NCI-H748 treated with DMSO at 0.1 percent for 48 hours (cell line): ENCODE measurements around the gene MEX3C.
A peak's percentile ranks its signal among the peaks of the same experiment; 100 is the strongest.

Experiments used
- DNase-seq: peaks from one replicate; lab custom pipeline; 2025; lab: John Stamatoyannopoulos, UW

MEX3C gene

GRCh38 chr18:51197661-51198424 is at the start of gene MEX3C:
Gene MEX3C, minus strand, starts transcription at chr18:51197681. Its CDS starts 361 bp downstream, at chr18:51197320.
- peak; percentile 97 for DNase-seq

DNA sequence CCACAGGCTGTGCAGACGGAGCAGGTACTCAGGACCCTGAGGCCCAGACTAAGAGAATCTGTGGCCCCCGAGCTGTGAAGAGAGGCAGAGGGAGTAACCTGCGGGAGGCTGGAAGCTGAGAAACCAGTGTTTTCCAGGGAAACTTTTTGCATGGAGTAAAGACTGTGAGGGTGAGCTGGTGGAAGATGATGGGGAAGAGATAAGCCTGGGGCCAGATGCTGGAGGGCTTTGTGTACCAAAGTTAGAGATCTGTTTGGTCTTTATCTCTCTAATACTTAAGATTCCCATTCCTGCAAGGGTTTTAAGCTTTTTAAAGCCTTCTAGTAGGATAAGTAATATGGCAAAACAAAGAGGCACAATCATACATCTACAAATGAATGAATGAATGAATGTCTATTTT is 43.7 kb upstream of the MEX3C start:
- DNase-seq, result no peak

DNA sequence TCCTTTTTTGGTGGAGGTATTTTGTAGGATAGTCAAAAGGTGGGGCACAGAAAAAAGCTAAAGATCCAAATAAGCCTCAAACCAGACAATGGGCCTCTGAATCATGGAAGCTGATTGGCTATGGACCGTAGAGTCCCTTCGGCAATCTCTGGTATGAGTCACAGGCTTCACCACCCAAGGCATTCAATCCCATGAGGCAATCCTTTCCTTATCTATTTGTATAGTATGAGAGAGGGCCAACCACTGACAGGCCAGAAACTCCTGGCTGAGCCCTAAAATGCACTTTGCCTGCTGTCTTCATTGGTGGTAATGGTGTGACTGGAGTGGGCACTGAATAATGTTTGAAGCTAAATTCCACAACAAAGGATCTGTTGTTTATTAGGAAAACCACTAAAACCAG is 38.7 kb upstream of the MEX3C start:
- DNase-seq, result no peak

DNA sequence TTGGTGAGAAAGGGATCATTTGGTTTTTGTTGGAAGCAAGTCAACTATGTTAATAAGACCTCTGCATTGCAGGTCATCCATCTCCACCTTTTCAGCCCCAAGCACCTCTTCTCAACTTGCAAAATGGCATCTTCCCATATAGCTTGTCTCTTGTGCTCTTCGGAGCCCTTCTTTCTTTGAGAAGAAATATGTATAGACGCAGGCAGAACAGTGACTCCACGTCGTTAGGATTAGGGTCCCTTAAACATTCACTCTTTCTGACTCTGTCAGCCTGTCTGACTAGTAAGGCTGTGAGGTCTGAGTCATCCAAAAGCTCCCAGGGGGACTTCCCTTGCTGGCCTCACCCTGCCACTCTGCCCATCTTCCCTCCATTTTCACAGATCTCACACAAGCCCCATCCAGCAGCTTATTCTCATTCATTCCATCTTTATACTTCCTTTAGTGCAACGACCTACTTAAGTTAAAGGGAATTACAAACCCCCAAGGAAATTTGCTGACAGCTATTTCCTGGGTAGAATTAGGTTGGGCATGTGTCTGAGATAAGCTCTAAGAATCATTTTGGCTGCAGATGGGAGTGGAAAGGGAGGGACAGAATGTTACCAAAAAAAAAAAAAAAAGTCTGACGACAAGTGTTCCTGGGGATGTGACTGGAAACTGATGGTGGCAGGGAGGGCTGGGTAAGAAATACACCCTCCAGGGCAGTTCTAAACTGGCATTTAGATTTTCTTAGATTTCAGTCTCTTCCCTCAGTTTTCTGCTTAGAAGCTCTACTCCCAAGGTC is 37.7 kb upstream of the MEX3C start:
- DNase-seq, result no peak

GRCh38 chr18:51234117-51235008 is 36.9 kb upstream of the MEX3C start:
- no peak for DNase-seq

- no peak for DNase-seq
Observed at GRCh38 chr18:51229328-51229727, 31.8 kb upstream of the MEX3C start.

DNA sequence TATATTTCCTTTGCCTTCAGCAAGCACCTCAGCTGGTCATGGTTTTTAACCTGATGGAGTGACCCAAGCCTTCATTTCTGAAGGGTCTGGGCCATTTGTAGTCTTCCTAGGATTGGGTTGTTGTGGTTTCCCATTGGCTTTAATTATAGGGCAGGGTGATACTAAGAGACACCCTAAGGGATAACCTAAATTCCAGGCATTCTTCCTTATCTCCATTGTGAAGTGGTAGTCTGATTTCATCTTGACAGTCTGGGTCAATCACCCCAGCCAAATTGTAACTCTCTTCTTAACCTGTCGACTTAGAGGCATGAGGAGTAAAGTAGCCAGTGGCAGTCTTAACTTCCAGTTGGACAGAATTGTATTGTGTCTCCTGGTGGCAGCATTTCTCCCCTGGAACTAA is 30.2 kb upstream of the MEX3C start:
- DNase-seq, result no peak

GRCh38 chr18:51226587-51227350 is 29.3 kb upstream of the MEX3C start:
- DNase-seq, result no peak

GRCh38 chr18:51226068-51226467 is 28.6 kb upstream of the MEX3C start:
- DNase-seq, result no peak

DNA sequence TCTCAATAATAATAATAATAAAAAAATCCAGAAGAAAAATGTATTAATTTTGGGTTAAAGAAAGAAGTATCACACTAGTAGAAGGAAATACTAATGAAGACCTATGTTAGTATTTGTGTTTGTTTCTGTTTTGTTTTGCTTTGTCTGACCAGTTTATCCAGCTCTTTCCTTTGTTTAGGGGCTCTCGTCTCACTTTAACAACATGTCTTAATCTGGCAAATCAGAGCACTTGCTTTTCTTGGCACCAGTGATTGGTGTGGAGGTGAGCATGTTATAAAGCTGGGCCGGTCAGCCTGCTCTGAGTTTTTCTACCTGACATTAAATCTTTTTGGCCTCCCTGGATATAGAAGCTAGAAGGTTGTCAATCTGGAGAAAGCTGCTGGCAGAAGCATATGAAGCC is 15.1 kb upstream of the MEX3C start:
- no peak for DNase-seq

GRCh38 chr18:51211552-51211951 is 14.1 kb upstream of the MEX3C start:
- no peak for DNase-seq

DNA sequence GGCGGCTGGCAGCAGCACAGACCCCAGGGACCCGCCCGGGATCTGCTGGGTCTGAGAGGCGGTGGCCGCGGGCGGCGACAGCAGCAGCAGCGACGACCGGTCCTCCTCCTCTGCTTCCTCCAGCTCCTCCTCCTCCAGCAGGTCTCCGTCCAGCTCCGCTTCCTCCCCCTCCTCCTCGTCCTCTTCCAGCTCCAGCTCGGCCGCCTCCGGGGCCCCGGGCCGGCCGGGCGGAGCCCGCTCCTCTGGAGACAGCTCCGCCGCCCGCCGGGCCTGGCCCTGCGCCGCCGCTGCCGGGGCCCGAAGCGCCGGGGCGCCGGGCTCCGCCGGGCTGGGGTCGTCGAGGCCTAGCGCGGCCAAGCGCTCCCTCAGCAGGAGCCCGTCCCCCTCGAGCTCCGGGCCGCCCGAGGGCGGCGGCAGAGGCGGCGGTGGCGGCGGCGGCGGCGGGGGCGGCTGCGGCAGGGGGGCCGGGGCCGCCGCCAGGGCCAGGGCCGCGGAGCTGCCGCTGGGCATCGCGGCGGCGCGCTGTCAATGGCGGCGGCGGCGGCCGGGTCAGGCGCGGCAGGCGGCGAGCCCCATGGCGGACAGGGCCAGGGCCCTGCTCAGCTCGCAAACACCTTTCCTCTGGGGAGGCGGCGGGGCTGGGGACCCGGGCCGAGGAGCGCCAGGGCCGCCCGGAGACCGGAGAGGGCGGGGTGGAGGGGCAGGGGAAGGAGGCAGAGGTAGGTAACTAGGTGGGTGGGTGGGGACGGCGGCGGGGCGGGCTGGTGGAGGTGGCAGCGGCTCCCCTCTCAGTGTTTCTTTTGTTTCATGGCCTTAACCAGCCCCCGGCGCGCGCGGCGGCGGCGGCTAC is 445 bp downstream of the MEX3C start:
- DNase-seq, result peak; percentile 28

DNA sequence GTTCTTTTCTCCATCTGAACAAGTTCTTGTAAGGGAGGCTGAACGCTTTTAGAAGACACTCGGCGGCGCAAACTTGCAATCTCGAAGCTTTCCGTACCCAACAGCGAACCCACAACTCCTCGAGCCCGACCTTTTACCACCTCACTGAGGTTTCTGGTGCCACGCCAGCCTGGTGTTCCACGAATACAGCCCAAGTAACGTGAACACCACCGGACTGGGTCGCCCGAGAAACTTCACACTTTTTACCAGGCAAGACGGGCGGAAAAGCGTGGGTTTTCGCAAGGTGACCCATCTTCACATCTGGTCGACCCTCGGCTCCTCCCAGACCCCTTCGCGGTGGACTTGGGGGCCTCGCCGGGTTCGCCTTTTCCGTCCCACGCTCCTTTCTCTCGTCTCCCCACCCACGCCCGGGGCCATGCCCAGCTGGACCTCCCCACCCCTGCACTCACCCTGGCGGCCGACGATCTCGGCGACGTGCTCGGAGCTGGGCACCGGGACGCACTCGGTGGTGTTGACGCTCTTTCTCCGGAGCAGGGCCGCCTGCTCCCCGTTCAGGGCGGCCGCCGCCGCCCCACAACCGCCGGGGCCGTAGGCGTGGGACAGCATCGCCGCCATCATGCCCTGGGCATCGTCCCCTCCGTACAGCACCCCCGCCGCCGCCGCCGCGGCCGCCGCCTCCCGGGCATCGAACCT is 1.2 kb downstream of the MEX3C start:
- no peak for DNase-seq

DNA sequence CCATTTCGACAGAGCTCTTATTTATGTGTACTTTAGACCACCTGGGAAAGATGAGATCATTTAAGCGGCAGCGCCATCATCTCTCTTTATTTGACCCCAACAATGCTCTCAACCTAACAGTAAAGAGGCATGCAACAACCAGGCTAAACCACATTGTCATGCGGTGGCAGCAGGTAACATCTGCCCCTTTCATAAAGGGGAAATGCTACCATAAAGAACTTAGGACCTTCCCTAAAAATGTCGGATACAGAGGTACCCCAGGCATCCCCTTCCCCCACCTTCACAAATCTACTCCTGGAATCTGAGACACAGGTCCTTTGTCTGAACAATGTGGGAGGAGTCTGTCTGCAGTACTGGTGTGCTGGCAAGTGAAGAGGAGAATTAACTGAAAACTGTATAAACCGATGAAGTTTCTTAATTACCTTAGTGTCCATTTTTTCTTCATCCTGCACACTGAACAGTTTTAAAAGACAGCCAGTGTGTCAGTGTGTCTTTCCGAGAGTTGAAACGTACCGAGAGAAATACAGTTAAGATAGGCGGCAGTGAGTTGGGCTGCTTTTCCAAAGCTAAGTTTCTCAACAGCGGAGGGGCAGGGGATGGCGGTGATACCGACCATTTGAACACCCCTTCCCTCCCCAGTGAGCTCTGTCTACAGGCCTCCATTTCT is 1.9 kb downstream of the MEX3C start:
- DNase-seq, result peak; percentile 86

- DNase-seq, result no peak
Observed at GRCh38 chr18:51195086-51195450, 2.4 kb downstream of the MEX3C start.

GRCh38 chr18:51194604-51195003 is 2.9 kb downstream of the MEX3C start:
- no peak for DNase-seq

DNA sequence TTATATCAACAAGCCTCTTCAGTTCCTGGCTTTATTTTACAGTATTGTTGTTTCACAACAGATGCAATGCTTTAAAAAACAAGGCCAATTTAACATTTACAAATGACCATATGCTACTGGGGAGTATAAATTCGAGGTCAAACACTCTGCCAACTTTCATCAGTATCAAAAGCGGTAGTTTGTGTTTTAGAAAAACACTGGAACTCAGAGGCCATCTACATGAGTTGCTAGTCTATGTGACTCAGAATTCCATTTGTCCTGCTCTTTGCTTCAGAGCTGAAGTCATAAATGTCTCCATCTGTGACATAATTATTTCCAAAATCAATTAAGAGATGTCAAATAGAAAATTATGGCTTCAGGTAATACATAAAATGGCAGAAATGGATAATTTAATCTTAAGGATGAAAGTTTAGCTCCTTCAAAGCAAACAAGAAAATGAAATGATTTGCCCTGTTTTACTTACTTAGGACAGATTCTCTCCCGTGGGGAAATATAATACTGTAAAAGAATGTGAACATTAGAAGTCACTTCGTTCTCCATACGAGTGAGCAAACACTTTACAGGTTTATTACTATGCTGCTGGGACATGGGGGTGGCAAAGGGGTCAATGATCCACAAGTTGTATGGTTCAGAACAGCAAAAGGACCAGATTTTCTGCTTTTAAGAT is 3.7 kb downstream of the MEX3C start:
- DNase-seq, result no peak

- DNase-seq, result no peak
Observed at GRCh38 chr18:51192696-51193095, 4.8 kb downstream of the MEX3C start.

- no peak for DNase-seq
Observed at GRCh38 chr18:51192026-51192425, 5.5 kb downstream of the MEX3C start.
